Stromal cell of bone marrow (primary cell): ENCODE results near the gene SH3BGRL3.
"Not testable (repeated sequence)": the region's sequence is repeated elsewhere in the genome, so short reads cannot be mapped to it uniquely, and the experiment has no call there.

ENCODE experiments used
- DNase-seq: peaks from one replicate; pipeline ENCODE4 v3.0.0-alpha.2; 2012; ENCODE audit warnings: low read depth

Gene SH3BGRL3

DNA sequence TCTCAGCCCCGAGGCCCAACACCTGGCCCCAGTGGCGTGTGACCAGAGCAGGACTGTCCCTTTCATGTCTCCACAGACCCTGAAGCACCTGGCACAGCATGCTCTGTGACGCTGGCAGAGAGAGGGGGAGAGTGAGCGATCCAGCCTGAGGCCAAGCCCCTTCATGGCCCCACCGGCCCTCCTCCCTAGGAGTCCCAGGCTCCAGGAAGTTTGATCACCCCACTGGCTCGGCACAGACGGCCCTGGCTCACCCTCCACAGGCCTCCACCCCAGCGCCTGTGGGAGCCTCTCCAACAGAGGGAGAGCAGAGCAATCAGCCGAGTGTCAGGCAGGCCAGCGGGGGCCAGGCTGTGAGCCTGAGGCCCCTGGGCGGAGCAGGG lies 11.0 kb downstream of the SH3BGRL3 start:
- no peak for DNase-seq

DNA sequence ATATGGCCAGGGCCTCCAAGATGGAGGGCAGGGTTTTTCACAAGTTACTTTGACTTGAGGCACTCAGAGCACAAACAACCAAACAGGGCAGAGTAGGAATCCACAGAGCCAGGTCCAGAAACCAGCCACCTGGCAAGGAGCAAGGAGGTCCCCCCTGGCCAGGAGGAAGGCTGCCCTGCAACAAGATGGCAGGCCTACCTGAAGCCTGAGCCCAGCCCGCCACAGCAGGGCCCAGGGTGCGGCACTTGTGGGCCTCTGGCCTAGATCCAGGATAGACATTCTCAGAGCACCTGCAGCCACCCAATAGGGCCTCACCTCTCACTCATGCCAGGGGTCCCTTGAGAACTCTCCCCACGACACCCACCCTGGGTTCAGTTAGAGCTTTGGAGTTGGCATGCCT lies 11.5 kb downstream of the SH3BGRL3 start:
- DNase-seq: no peak

DNA sequence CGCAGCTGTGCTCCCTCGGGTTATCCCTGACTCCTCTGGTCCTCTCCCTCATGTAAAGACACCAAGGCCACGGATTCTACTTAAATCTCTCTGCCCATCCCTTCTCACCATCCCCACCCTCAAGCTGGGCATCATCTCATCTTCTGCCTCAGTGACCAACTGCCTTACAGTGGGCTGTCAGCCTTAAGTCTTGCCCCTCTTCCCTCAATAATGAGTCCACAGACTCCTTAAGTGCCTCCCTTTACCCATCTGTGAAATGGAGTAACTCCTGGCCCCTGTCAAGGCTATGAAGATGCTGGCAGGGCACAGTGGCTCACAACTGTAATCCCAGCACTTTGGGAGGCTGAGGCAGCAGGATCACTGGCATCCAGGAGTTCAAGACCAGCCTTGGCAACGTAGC lies 12.1 kb downstream of the SH3BGRL3 start:
- no peak for DNase-seq

DNA sequence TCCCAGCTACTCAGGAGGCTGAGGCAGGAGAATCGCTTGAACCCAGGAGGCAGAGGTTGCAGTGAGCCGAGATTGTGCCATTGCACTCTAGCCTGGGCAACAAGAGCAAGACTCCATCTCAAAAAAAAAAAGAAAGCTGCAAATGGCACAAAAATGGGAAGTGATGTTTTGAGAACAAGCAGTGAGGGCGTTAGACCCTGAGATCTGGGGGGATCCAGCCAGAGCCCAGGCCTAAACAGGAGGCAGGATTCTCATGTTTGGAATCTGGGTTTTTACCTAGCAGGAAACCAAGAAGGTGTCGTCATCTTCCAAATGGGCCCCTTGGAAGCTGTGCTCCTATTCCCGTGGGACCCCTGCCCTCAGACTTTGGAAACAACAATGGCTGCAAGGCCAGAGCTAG lies 12.8 kb downstream of the SH3BGRL3 start:
- not testable (repeated sequence) for DNase-seq

DNA sequence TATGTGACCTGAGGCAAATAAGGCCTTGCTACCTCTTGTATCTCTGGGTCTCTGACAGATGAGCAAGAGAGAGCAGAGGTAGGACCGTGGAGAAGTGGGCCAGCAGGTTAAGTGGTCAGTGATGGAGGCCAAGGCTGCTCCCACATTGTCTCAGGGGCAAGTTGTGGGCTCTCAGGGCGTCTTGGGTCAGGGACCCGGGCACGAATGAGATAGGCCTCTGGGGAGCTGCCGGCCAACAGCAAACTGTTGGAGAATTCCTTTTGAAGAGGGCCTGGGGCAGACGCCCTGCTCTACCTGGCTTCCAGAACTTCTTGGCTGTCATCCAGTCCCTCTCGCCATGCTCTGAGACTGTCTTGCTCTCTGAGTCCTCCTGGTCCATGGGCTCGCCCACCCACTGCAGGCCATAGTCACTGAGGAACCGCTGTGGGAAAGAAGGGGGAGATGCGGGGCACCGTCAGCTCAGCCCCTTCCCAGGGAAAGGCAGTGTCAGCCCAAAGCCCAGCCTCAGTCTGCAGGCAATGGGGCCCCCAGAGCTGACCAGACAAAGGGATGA lies 14.1 kb downstream of the SH3BGRL3 start:
- no peak for DNase-seq

DNA sequence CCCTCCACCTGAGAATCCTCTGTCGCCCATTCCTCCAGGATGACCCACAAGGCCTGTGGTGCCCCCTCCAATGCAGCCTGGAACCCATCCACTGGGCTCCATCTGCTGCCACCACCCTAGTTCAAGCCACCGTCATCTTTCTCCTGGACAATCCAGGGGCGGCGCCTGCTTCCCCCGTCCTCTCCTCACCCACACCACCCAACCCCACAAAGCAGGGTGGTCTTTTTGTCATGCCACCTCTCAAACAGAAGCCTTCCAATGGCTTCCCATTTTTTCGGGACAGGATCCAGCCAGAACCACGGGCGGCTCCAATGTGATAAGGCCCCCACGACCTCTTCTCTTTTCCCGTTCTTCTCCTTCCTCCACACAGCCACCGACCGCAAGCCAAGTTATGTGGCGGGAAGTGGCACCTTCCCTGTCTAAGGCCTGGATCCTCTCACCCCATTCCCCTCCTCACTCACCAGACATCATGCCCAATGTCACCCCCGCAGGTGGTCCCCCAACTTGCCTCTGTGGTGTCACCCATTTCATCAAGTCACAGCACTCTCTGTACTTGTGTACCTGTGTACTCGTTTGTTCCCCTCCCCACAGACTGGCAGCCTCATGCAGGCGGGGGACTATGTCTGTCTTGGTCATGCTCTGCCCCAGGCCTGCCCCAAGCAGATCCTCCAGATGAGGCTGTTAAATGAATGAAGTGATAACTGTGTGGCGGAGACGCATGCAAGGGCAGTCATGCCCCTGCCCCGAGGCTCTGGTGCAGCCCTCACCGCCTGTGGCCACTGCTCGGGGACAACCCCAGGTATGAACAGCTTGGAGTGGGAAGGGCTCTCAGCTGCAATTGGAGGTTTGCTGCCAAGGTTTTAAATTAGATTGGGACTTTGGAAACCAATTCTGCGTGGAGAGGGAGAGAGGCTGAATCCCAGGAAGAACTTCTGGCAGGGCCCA lies 15.6 kb downstream of the SH3BGRL3 start:
- no peak for DNase-seq

DNA sequence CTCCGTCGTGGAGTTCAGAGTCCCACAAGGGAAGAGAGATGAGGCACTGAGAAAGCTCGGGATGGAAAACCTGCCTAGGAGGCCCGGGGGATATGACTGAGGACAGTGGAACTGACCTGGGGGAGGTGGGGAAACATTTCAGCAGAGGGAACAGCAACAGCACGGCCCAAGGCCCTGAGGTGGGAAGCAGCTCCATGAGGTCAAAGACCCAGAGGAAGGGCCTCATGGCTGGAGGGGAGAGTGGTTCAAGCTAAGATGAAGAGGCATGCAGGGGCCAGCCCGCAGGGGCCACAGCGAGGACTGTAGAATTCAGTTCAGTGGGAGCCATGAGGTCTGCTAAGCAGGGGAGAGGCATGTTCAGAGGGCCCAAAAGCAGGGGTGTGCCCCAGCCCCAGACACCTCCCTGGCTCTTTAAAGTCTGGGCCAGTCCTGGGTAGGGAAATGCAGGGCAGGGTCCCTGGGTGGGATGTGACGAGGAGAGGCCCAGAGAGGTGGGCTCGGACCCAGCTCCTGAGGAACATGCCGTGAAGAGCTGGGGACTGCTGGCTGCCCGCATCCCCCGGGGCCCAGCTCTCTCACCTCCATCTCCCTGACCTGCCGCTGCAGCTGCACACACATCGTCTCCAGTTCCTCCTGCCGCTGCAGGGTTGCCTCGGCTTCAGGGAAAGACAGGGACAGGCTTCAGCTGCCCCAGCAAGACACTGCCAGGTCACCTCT lies 16.6 kb downstream of the SH3BGRL3 start:
- DNase-seq: no peak

DNA sequence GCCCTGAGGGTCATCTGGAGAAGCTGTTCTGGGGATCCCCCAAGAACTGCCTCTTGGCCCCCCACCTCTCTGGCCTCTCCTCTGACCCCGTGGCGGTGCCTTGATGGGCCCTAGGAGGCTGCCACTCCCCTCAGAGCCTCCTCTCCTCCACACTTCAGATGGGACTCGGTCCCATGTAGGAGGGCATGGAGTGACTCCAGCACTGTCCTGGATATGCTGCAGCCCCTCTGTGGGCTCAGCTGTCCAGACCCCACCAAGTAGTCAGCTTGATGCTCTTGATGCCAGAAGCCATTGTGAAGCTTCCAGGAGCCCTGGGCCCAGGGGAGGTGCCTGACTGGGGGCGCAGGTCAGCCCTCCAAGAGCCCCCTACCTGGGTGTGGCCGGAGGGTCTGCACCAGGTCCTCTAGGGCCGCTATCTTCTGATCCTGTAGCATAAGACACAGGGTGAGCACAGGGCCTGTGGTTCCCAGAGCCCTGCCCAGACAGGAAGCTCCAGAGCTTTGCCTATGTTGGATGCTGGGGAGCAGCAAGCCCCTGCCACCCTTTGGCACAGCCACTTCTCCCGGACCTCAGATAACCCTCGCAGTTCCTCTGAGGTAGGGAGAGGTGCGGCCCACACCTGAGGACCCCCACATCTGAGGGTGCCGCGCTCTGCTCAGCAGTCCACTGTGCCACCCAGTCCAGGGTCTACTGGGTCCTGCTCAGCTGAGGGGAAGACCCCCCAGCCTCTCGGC lies 17.3 kb downstream of the SH3BGRL3 start:
- DNase-seq: no peak

DNA sequence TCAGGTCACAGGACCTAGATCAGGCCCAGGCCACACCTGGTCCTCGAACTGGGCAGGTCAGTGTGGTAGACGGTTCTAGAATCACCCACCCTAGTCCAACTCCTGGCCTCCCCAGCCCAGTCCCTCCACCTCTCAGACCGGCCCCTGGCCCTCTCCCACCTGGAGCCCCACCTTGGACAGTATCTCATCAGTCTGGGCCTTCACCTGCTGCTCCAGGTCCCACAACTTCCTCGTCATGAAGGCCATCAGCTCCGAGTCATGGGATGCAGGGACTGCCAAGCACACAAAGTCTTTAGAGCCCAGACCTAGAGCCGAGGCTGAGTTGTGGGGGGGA lies 17.9 kb downstream of the SH3BGRL3 start:
- no peak for DNase-seq

DNA sequence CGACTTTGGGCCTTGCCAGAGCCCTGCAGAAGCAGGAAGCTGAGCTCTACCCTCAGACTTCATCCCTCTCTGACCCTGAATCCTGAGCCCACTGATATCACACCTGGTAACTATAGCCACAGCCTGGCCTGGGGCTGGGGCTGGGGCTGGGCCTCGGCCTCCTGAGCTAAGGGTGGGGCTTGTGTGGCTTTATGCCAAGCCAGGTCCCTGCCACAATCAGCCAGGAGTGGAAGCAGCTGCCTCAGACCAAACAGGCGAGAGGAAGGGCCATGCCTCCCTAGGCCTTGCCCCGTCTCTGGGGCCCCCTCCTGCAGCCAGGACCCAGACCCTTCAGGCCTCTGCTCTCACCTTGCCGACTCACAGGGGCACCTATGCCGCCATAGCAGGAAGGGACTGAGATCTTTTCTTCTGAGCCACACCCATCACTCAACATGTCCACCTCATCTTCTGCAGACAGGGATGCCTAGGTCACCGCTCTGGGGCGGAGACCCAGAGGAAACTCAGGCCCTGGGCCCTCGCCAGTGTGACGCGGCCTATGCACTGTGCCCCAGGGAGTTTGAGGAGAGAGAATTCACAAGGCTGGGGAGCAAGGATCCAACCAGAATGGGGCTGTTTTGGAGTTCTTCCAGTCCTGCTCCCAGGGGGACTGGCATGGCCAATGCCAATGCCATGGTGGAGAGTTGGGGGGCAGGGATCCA lies 20.8 kb downstream of the SH3BGRL3 start:
- DNase-seq: no peak

DNA sequence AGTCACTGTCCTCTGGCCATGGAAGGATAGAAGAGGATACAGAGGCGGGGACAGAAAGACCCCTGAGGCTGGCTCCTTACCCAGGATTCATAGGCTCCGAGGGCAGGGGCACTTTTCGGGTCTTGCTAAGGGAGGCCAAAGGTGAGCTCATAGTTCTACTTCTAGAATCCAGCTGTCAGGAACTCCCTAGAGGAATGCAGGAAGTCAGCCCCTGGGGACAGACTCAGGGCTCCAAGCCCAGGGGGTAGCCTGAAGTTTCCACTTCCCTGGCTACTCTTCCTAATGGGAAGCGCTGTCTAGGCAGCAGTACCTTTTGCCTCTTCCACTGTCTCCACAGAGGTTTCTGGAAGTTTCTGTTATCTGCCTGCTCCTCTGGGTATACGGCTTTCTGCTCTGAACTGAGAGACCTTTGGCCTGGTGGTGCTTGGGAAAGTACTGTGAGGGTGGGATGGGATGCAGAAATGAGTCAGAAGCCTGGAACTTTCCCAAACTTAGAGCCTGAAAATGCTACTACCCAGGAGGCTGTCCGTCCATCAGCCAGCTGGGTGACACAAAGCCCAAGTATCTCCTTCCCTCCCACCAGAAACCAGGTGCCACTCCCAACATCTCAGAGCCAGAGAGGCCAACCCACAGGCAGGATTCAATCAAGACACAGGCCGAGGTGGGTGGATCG lies 23.0 kb downstream of the SH3BGRL3 start:
- peak; percentile 54 for DNase-seq

DNA sequence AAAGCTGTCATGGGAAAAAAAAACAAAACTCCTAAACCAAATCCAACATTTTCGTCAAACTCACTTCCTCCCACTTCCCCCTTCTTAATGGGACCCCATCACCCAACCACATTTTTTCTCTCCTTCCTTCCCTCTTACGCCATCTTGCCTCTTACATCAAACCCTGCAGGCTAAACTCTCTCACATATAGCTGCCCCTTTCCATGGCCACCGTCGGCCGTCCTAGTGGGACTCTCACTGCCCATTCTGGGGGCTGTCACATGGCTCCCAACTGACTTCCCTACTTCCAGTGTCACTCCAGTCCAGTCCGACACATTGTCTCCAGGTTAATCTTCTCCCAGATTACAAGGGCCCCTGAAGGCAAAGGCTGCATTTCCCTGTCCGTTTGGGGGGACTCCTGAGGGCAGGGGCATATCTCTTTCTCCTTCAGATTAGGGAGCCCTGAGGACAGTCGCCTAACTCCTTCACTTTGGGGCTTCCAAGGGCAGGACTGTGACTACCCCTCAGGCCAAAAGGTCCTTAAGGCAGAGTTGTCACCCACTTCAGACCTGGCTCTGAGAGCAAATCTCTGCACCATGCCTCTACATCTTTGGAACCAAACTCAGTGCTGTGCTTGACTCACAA lies 25.9 kb downstream of the SH3BGRL3 start:
- no peak for DNase-seq

DNA sequence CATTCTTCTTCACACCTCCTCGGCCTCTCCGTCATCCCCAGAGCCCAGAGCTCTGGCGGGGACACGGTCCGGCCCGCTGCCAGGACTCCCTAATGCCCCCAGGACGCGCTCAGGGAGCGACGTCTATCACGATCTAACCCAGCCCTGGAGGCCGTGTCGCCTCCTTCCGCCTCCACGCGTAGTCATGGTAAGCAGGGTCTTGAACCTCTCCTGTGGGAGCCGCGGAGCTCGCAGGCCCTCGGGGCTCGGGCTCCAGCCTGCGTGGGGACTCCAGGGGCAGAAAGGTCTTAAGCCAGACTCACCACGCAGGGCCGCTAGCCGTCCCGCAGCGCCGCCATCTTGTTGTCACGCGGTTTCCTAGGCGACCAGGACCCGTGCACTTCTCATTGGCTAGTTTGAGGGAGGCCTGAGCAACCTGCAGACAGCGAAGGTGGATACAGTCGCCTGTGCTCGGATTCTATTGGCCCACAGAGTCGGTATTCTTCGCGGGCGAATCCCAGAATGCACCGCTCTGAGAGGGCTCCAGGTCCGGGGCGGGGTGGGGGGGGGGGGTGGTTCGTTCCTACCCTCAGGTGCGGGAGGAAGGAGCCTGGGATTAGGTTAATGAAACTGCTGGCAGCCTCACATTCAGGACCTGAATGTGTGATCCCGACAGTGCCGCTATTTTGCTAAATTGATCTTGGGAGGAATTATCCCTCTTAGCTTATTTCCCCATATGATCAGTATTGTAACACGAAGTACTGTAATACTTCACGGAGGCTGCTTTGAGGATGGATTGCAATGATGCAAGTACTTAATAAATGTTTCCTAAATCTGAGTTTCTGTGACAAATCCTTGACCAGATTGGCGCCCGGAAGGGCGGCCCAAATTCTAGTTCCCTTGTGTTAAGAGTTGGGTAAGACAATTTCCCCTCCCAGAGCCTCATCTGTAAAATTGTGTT lies 26.7 kb downstream of the SH3BGRL3 start, which contains the start of gene UBXN11:
Gene UBXN11, minus strand, starts transcription at position 347 of the 940 bp plus-strand sequence. CDS start 3,753 bp downstream, outside the sequence.
- peak; percentile 93 for DNase-seq

DNA sequence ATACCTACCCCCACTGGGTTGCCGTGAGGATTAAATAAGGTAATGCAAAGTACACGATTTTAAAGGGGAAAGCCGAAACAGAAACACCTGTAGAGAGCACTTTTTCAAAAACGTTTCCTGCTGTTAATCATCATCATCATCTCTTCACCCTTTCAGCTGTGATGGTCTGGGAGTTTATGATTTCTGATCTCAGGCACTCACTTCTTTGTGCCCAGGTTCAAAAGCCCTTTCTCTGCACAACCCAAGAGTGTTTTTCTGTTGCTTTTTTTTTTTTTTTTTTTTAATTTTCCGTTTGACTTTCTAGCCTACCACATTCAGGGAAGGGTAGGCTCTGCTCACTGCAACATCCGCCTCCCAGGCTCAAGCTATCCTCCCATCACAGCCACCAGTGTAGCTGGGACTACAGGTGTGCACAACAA lies 27.5 kb downstream of the SH3BGRL3 start:
- no peak for DNase-seq

DNA sequence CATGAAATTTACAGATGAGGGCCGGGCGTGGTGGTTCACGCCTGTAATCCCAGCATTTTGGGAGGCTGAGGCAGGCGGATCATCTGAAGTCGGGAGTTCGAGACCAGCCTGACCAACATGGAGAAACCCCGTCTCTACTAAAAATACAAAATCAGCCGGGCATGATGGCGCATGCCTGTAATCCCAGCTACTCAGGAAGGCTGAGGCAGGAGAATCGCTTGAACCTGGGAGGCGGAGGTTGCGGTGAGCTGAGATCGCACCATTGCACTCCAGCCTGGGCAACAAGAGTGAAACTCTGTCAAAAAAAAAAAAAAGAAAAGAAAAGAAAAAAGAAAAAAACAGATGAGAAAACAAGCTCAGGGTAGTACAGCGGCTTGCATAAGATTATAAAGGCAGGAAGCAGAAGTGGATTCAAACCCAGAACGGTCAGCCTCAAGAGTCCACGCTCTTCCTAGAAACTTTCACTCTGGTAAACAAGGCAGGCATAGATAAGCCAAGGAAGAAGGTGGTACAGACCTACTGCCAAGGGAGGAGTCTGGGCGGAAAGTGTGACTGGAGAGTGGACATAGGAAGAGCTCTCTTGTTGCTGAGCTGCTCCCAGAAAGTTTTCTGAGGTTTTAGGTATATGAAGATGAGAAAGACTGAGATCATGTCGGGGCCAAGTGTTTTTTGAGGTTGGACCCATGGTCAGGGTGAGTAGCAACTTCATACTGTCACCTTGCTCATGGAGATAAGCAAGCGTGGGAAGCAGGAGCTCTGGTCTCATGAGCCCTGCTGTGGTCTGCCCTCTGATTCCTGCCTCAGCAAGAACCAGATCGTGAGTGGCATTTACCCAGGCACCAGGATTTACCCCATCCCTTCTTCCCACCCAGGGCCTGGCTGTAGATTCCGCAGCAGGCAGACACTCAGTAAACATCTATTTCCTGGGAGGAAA lies 28.3 kb downstream of the SH3BGRL3 start:
- DNase-seq: not testable (repeated sequence)

DNA sequence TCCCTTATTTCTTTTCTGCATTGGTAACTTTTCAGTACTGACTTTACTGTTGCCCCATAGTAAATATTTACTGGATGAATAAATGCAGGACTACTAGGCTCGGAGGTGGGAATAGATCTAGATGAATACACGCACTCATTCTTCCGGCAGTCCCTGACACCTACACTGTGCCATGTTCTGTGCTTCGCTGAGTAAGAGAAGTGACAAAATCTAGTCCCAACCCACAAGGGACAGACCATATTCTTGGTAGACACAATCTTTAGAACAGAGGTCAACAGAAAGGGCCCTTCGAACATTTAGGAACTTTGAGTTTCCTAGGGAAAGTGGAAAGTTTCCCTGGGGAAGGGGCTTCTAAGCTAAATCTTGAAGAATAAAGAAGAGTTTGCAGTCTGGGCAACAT lies 34.6 kb downstream of the SH3BGRL3 start:
- no peak for DNase-seq

DNA sequence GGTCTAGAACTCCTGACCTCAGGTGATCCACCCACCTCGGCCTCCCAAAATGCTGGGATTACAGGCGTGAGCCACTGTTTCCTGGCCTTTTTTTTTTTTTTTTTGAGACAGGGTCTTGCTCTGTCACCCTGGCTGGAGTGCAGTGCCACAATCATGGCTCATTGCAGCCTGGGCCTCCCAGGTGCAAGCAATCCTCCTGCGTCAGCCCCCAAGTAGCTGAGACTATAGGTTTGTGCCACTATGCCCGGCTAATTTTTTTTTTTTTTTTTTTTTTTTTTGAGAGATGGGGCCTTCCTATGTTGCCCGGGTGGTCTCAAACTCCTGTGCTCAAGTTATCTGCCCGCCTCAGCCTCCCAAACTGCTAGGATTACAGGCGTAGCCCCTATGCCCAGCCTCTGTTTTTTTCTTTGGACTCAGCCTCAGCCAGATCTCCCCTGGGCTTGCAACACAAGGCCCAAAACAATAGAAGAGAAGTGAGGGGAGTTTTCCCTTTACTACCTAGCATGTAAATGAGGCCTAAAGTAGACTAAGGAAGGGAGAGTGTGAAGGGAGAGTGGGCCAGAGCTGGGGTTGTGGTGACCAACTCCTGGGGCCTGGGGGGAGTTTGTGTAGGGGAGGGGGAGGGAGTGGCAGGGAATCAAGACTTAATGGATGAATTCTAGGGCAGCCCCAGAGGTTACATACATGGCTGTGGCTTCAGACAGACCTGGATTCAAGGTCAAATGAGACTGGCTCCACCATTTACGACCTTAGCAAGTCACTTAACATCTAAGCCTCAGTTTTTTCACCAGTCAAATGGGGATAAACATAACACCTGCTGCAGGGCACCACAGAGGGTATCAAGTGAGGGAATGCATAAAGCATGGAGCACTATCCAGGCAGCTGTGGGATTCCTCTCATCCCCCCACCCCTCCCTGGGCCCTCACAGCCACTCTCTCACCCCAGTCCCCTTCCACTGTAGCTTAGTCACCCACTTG lies 36.3 kb downstream of the SH3BGRL3 start:
- no peak for DNase-seq
